ENCODE results near the gene GSK3B. TPM values are rescaled to one million over a fixed set of nuclear protein-coding genes. Genes with fewer than 3 reads are reported as not detected.

Gene GSK3B
- total and polyA plus RNA-seq, 2 donors from 2014 or later: 6.4 to 52.1 TPM

GRCh38 chr3:119778176-119778575, 316.1 kb downstream of the GSK3B start:
- no peak overlapping the region for H3K4me3 ChIP-seq (ENCODE audit: low read length in 3 of 3)
- H3K9ac ChIP-seq (ENCODE audit: low read length in 3 of 3): no peak overlapping the region
- no peaks in the 10 kb centered on the region for H3K4me1 ChIP-seq (ENCODE audit: control insufficient read depth in 2 of 3, insufficient read depth in 2 of 3, low read depth in 1 of 3, low read length in 3 of 3)
- no peak overlapping the region for H3K27ac ChIP-seq (ENCODE audit: low read depth in 2 of 2, low read length in 2 of 2)
- intact Hi-C loops (cut with DNase I): no loop called here
- no peak for TF ChIP-seq CTCF (IDR thresholded peaks at IDR 0.05; ENCODE audit: borderline replicate concordance, extremely low read depth, insufficient read depth)
- DNase-seq (no peak), FAIRE-seq (no peak)
- no peaks in the 10 kb centered on the region for H3K27me3 ChIP-seq (ENCODE audit: control insufficient read depth, insufficient read depth, low read length)
- no peaks in the 10 kb centered on the region for H3K36me3 ChIP-seq (ENCODE audit: control insufficient read depth in 2 of 3, insufficient read depth in 3 of 3, low read length in 3 of 3)
- H3K9me3 ChIP-seq (ENCODE audit: control insufficient read depth in 2 of 3, insufficient read depth in 1 of 3, low read length in 3 of 3): peaks cover 0 to 8% (median 3%) of the 10 kb centered on the region in 3 donors

- H3K27me3 ChIP-seq (ENCODE audit: control insufficient read depth, insufficient read depth, low read length): no peaks in the 10 kb centered on the region
- intact Hi-C loops (cut with DNase I): no loop called here
- H3K9me3 ChIP-seq (ENCODE audit: control insufficient read depth in 2 of 3, insufficient read depth in 1 of 3, low read length in 3 of 3): peaks cover 0 to 8% (median 3%) of the 10 kb centered on the region in 3 donors
- no peak overlapping the region for H3K27ac ChIP-seq (ENCODE audit: low read depth in 2 of 2, low read length in 2 of 2)
- no peak for TF ChIP-seq CTCF (IDR thresholded peaks at IDR 0.05; ENCODE audit: borderline replicate concordance, extremely low read depth, insufficient read depth)
- H3K36me3 ChIP-seq (ENCODE audit: control insufficient read depth in 2 of 3, insufficient read depth in 3 of 3, low read length in 3 of 3): no peaks in the 10 kb centered on the region
- FAIRE-seq (no peak), DNase-seq (no peak)
- H3K4me1 ChIP-seq (ENCODE audit: control insufficient read depth in 2 of 3, insufficient read depth in 2 of 3, low read depth in 1 of 3, low read length in 3 of 3): no peaks in the 10 kb centered on the region
- H3K4me3 ChIP-seq (ENCODE audit: low read length in 3 of 3): no peak overlapping the region
- H3K9ac ChIP-seq (ENCODE audit: low read length in 3 of 3): no peak overlapping the region
Observed at GRCh38 chr3:119776304-119776703, 317.9 kb downstream of the GSK3B start.

- FAIRE-seq (no peak), DNase-seq (no peak)
- no peaks in the 10 kb centered on the region for H3K27me3 ChIP-seq (ENCODE audit: control insufficient read depth, insufficient read depth, low read length)
- no peaks in the 10 kb centered on the region for H3K4me1 ChIP-seq (ENCODE audit: control insufficient read depth in 2 of 3, insufficient read depth in 2 of 3, low read depth in 1 of 3, low read length in 3 of 3)
- TF ChIP-seq CTCF (IDR thresholded peaks at IDR 0.05; ENCODE audit: borderline replicate concordance, extremely low read depth, insufficient read depth): no peak
- H3K4me3 ChIP-seq (ENCODE audit: low read length in 3 of 3): no peak overlapping the region
- H3K9me3 ChIP-seq (ENCODE audit: control insufficient read depth in 2 of 3, insufficient read depth in 1 of 3, low read length in 3 of 3): peaks cover 0 to 8% (median 3%) of the 10 kb centered on the region in 3 donors
- H3K27ac ChIP-seq (ENCODE audit: low read depth in 2 of 2, low read length in 2 of 2): no peak overlapping the region
- no peak overlapping the region for H3K9ac ChIP-seq (ENCODE audit: low read length in 3 of 3)
- intact Hi-C loops (cut with DNase I): no loop called here
- H3K36me3 ChIP-seq (ENCODE audit: control insufficient read depth in 2 of 3, insufficient read depth in 3 of 3, low read length in 3 of 3): no peaks in the 10 kb centered on the region
Observed at GRCh38 chr3:119774444-119774843, 319.8 kb downstream of the GSK3B start.

Other genes starting within 250 kb of the GSK3B start
- gene GPR156, start 190.8 kb upstream of the GSK3B start, total RNA-seq: 0.50 TPM
- 0.17 TPM for gene GPR156, start 190.8 kb upstream of the GSK3B start, polyA plus RNA-seq (ENCODE audit: insufficient read depth, low read depth, low replicate concordance)

Data from kidney (tissue), 14 donors.